ENCODE results near the gene PLEKHG4B. TPM values are rescaled to one million over a fixed set of nuclear protein-coding genes. Genes with fewer than 3 reads are reported as not detected.

Gene PLEKHG4B
- total and polyA plus RNA-seq, 10 donors: under 0.01 to 0.51 (median 0.20) TPM; not detected in 2

DNA sequence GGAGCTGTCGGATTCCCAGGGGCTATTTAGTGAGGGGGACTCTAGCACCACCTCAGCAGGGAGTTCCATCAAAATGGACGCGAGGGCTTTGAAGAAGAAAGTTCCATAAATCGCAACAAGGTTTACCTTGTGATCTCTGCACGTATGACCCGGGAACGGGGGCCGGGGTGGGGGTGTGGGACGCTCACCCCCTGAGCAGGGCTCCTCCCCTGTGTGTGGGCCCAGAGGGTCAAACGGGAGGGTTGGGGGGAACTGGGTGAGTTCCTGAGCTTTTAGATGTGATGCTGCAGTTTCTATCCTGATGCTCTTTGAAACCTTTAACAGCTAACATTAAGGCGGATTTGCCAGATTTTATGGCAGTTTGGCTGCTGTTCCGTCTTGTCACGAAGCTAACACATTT is 80.5 kb downstream of the PLEKHG4B start:
- Histone ChIP-seq H3K27ac (no peak overlapping the region), H3K4me3 (no peak overlapping the region), H3K4me1 (peaks cover 0 to 26% (median 10%) of the 10 kb centered on the region in 6 donors), H3K9me3 (no peaks in the 10 kb centered on the region), H3K27me3 (replicated peaks in 1 of 7) (no peaks in the 10 kb centered on the region), H3K36me3 (no peaks in the 10 kb centered on the region)
- intact Hi-C loops (cut with DNase I; ENCODE audit: low total_unique reads): no loop called here
- TF ChIP-seq POLR2AphosphoS5 (IDR thresholded peaks at IDR 0.05) (no peak), POLR2A (IDR thresholded peaks at IDR 0.05) (no peak), CTCF (IDR thresholded peaks at IDR 0.05 in 8 of 11, conservative IDR thresholded peaks at IDR 0.05 in 3 of 11) (no peak)
- peak; percentile 41 for DNase-seq
- 91 to 94% (median 92%) methylated on average over 13 of the region's 13 CpGs for WGBS, 5 donors

GRCh38 chr5:172841-173251 is 80.9 kb downstream of the PLEKHG4B start:
- Histone ChIP-seq H3K36me3 (no peaks in the 10 kb centered on the region), H3K4me3 (no peak overlapping the region), H3K27me3 (replicated peaks in 1 of 7) (no peaks in the 10 kb centered on the region), H3K4me1 (peaks cover 0 to 26% (median 10%) of the 10 kb centered on the region in 6 donors), H3K9me3 (no peaks in the 10 kb centered on the region), H3K27ac (no peak overlapping the region)
- TF ChIP-seq CTCF (IDR thresholded peaks at IDR 0.05 in 8 of 11, conservative IDR thresholded peaks at IDR 0.05 in 3 of 11): no peak
- TF ChIP-seq POLR2AphosphoS5 (IDR thresholded peaks at IDR 0.05): no peak
- no peak for TF ChIP-seq POLR2A (IDR thresholded peaks at IDR 0.05)
- intact Hi-C loops (cut with DNase I; ENCODE audit: low total_unique reads): no loop called here
- WGBS, 5 donors: 68 to 83% (median 81%) methylated on average over 17 of the region's 17 CpGs
- DNase-seq: peak; percentile 45

DNA sequence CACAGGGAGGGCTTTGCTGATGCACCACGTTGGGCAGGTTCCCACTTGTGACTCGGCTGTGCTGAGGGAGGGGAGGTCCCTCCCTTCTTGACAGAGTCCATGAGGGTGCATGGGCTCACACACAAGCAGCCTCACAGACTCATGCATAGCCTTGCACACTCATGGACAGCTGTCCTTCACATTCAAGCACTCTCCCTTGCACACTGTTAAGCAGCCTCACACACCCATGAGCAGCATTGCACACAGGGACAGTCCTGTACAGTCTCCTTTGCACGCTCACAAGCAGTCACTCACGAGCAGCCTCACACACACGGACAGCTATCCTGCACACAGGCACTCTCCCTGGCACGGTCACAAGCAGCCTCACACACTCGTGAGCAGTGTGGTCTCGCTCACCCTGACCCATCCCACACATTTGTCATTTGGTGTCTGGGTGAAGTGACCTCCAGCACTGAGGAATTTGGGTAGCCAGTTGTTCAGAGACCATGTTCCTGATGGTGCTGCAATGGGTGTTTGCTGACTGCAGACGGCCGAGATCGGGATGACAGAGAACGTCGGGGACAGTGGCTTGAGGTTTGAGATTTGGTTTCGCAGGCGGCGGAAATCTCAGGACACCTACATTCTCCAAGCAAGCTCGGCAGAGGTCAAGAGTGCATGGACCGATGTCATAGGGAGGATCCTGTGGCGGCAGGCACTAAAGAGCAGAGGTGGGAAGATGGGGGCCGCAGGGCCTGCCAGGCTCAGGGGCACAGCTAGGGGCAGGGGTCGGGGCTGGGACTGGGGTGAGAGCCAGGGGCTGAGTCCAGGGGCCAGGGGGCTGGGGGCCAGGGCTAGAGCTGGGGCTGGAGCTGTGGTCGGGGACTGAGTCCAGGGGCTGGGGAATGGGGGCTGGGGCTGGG is 81.7 kb downstream of the PLEKHG4B start:
- Histone ChIP-seq H3K27ac (no peak overlapping the region), H3K27me3 (replicated peaks in 1 of 7) (no peaks in the 10 kb centered on the region), H3K4me3 (no peak overlapping the region), H3K9me3 (no peaks in the 10 kb centered on the region), H3K36me3 (no peaks in the 10 kb centered on the region), H3K4me1 (peaks cover 0 to 26% (median 10%) of the 10 kb centered on the region in 6 donors)
- 81 to 88% (median 85%) methylated on average over 21 to 22 of the region's 22 CpGs for WGBS, 5 donors
- TF ChIP-seq POLR2A (IDR thresholded peaks at IDR 0.05) (no peak), POLR2AphosphoS5 (IDR thresholded peaks at IDR 0.05) (no peak), CTCF (IDR thresholded peaks at IDR 0.05 in 8 of 11, conservative IDR thresholded peaks at IDR 0.05 in 3 of 11) (no peak)
- intact Hi-C loops (cut with DNase I; ENCODE audit: low total_unique reads): no loop called here
- peak; percentile 46 for DNase-seq

GRCh38 chr5:174291-174600 is 82.3 kb downstream of the PLEKHG4B start:
- intact Hi-C loops (cut with DNase I; ENCODE audit: low total_unique reads): no loop called here
- TF ChIP-seq POLR2A (IDR thresholded peaks at IDR 0.05): no peak
- no peak for TF ChIP-seq CTCF (IDR thresholded peaks at IDR 0.05 in 8 of 11, conservative IDR thresholded peaks at IDR 0.05 in 3 of 11)
- no peak for TF ChIP-seq POLR2AphosphoS5 (IDR thresholded peaks at IDR 0.05)
- no peak for DNase-seq
- Histone ChIP-seq H3K36me3 (no peaks in the 10 kb centered on the region), H3K27ac (no peak overlapping the region), H3K27me3 (replicated peaks in 1 of 7) (no peaks in the 10 kb centered on the region), H3K4me1 (peaks cover 0 to 22% (median 8%) of the 10 kb centered on the region in 6 donors), H3K9me3 (no peaks in the 10 kb centered on the region), H3K4me3 (no peak overlapping the region)
- WGBS, 5 donors: 73 to 87% (median 86%) methylated on average over 5 of the region's 5 CpGs

Data from spleen (tissue), 11 donors.